Pancreas (tissue), 10 donors: ENCODE data around the gene SLC30A7. TPM values are rescaled to one million over a fixed set of nuclear protein-coding genes. Genes with fewer than 3 reads are reported as not detected.
A peak's percentile ranks its signal among the peaks of the same experiment; 100 is the strongest.

Experiments used
- ATAC-seq, 4 donors: fragments of 200-7000 bp; cut with Tn5 transposase; one replicate each; pipeline versions ENCODE4 v1.8.0 to v1.9.1; 2020; ENCODE audit warnings: mild to moderate bottlenecking in 4 of 4, moderate library complexity in 4 of 4
- DNase-seq, 6 donors: peaks; one replicate each; pipeline ENCODE4 v3.0.0-alpha.2; 2020
- FAIRE-seq: peaks from 2 replicates; lab custom pipeline; 2012; peaks lifted over from hg19 to GRCh38; lab: Jason Lieb, UNC
- H3K27ac ChIP-seq, 4 donors: fragments of 200-600 bp; sonication (generic); 1 replicate in 3 of 4; 2 replicates in 1 of 4; pipeline versions ENCODE4 v1.5.0 to v1.8.0; 2020
- H3K27me3 ChIP-seq, 4 donors: fragments of 200-600 bp; one replicate each; pipeline ENCODE4 v1.8.0; 2021
- H3K36me3 ChIP-seq, 3 donors: fragments of 200-600 bp; sonication (generic) in 1 of 3; one replicate each; pipeline versions ENCODE4 v1.5.0 to v1.8.0; 2020 to 2021
- H3K4me1 ChIP-seq, 3 donors: fragments of 200-600 bp; one replicate each; pipeline ENCODE4 v1.8.0; 2021
- H3K4me3 ChIP-seq, 4 donors: fragments of 200-600 bp; sonication (generic) in 2 of 4; one replicate each; pipeline versions ENCODE4 v1.5.0 to v1.8.0; 2020 to 2021
- H3K9me3 ChIP-seq, 4 donors: fragments of 200-600 bp; one replicate each; pipeline ENCODE4 v1.8.0; 2021
- CTCF ChIP-seq, 4 donors: fragments of 200-600 bp; sonication (generic) in 3 of 4; IDR thresholded peaks; one replicate each; pipeline versions ENCODE4 v1.5.0 to v1.8.0; 2021; ENCODE audit warnings: antibody characterized with exemption in 4 of 4
- WGBS, 2 donors: extraction: QIAGEN DNeasy Blood & Tissue Kit; methylation state at CpG; one replicate each; pipeline ENCODE4 v1.1.7; 2013; 5-methylcytosine and 5-hydroxymethylcytosine counted together
- intact Hi-C, 3 donors: fragments of 100-400 bp; cut with DNase I; formaldehyde crosslinking; loops; one replicate each; pipeline versions ENCODE4 v1.11.1 to v1.14.2; 2022
- polyA plus RNA-seq, 2 donors: library from polyadenylated mRNA; stranded (reverse); fragments of 200-250 nt; gene quantifications; one replicate each; pipeline ENCODE4 v1.2.3, GENCODE V29; 2013
- total RNA-seq, 6 donors: library from RNA; stranded (reverse); fragmentation: NEBNext Ultra II Directional in 4 of 6; extraction: Animal tissue kit (Norgen Biotek cat#: 25700) in 4 of 6; gene quantifications; one replicate each; pipeline versions ENCODE4 v1.2.1 to v1.2.4, GENCODE V29; 2021 to 2023
- donor health status: healthy with polysubstance abuse.
- donor health status: DM: no; HTN: no; CAD: no; lungs with moderate emphysema.
- donor health status: DM: no; HTN: no; CAD: no.
- donor health status: control.
- donor health status: control.
- donor health status: Bipolar disorder and iron deficiency.
- donor health status: DM: yes; HTN: yes; CAD: no.
- donor health status: DM: no; HTN: no; CAD: no.
- donor health status: DM: no; HTN: no; CAD: no.
- donor health status: DM: yes; HTN: yes; CAD: no.

Gene SLC30A7
- total and polyA plus RNA-seq, 8 donors, result 2.5 to 21.4 (median 11.0) TPM

- Histone ChIP-seq H3K9me3 (no peaks in the 10 kb centered on the region), H3K4me1 (peaks cover 0 to 6% (median 0%) of the 10 kb centered on the region in 3 donors), H3K4me3 (no peak overlapping the region), H3K27me3 (no peaks in the 10 kb centered on the region), H3K36me3 (peaks cover 0 to 3% (median 0%) of the 10 kb centered on the region in 3 donors), H3K27ac (no peak overlapping the region)
- DNase-seq (no peak), FAIRE-seq (peak; percentile 23), ATAC-seq (peak in 1 of 4 donors; percentile 21)
- 62 to 76% methylated on average over 1 of the region's 1 CpG for WGBS, 2 donors
- intact Hi-C loops, result no loop called here
- no peak for TF ChIP-seq CTCF (IDR thresholded peaks at IDR 0.05)
Observed at GRCh38 chr1:100955322-100955721, 59.4 kb downstream of the SLC30A7 start.

GRCh38 chr1:100959502-100960060 is 63.7 kb downstream of the SLC30A7 start:
- FAIRE-seq (no peak), DNase-seq (no peak), ATAC-seq (no peak)
- intact Hi-C loops, result no loop called here
- no peak overlapping the region for H3K4me3 ChIP-seq
- WGBS, 2 donors, result 90 to 91% methylated on average over 5 of the region's 5 CpGs
- peaks cover 0 to 6% (median 0%) of the 10 kb centered on the region in 3 donors for H3K4me1 ChIP-seq
- no peaks in the 10 kb centered on the region for H3K27me3 ChIP-seq
- no peak overlapping the region for H3K27ac ChIP-seq
- no peaks in the 10 kb centered on the region for H3K36me3 ChIP-seq
- TF ChIP-seq CTCF (IDR thresholded peaks at IDR 0.05), result no peak
- H3K9me3 ChIP-seq, result no peaks in the 10 kb centered on the region

- intact Hi-C loops, result no loop called here
- H3K4me1 ChIP-seq, result peaks cover 0 to 2% (median 0%) of the 10 kb centered on the region in 3 donors
- FAIRE-seq, result no peak
Observed at GRCh38 chr1:100960098-100960497, 64.2 kb downstream of the SLC30A7 start.

GRCh38 chr1:100968621-100969020 is 72.7 kb downstream of the SLC30A7 start:
- no peak overlapping the region for H3K27ac ChIP-seq
- intact Hi-C loops, result no loop called here
- no peaks in the 10 kb centered on the region for H3K4me1 ChIP-seq
- DNase-seq, result no peak
- TF ChIP-seq CTCF (IDR thresholded peaks at IDR 0.05), result no peak
- no peak overlapping the region for H3K4me3 ChIP-seq
- no peak for FAIRE-seq
- no peaks in the 10 kb centered on the region for H3K27me3 ChIP-seq
- H3K36me3 ChIP-seq, result peaks cover 0 to 8% (median 0%) of the 10 kb centered on the region in 3 donors
- no peak for ATAC-seq
- WGBS, 2 donors, result 69 to 76% methylated on average over 1 of the region's 1 CpG
- no peaks in the 10 kb centered on the region for H3K9me3 ChIP-seq

More at GRCh38 chr1:100960098-100960497, 64.2 kb downstream of the SLC30A7 start:
- H3K9me3 ChIP-seq, result no peaks in the 10 kb centered on the region
- no peaks in the 10 kb centered on the region for H3K27me3 ChIP-seq
- DNase-seq (no peak), ATAC-seq (no peak)
- no peaks in the 10 kb centered on the region for H3K36me3 ChIP-seq
- no peak overlapping the region for H3K27ac ChIP-seq
- 56 to 75% methylated on average over 1 of the region's 1 CpG for whole genome bisulfite sequencing, 2 donors
- no peak for TF ChIP-seq CTCF (IDR thresholded peaks at IDR 0.05)
- no peak overlapping the region for H3K4me3 ChIP-seq

- Histone ChIP-seq H3K9me3 (no peaks in the 10 kb centered on the region), H3K4me3 (no peak overlapping the region), H3K4me1 (no peaks in the 10 kb centered on the region), H3K27me3 (no peaks in the 10 kb centered on the region), H3K36me3 (peaks cover 0 to 8% (median 0%) of the 10 kb centered on the region in 3 donors), H3K27ac (no peak overlapping the region)
- DNase-seq (no peak), FAIRE-seq (no peak), ATAC-seq (no peak)
- 92 to 93% methylated on average over 2 of the region's 2 CpGs for WGBS, 2 donors
- no peak for TF ChIP-seq CTCF (IDR thresholded peaks at IDR 0.05)
- intact Hi-C loops, result no loop called here
Observed at GRCh38 chr1:100969327-100969726, 73.4 kb downstream of the SLC30A7 start.
